ENCODE measurements around the gene TAAR1. TPM values are rescaled to one million over a fixed set of nuclear protein-coding genes. Genes with fewer than 3 reads are reported as not detected.
"Not testable (repeated sequence)": the region's sequence is repeated elsewhere in the genome, so short reads cannot be mapped to it uniquely, and the experiment has no call there.

TAAR1 gene
- total RNA-seq, 2 donors from 2014 or later, result not detected

- Mint-ChIP-seq H3K27ac (peak overlapping the region in 1 of 2 donors; percentile 31), H3K4me1 (ENCODE audit: low read depth in 2 of 2) (peaks cover 22 to 44% of the 10 kb centered on the region in 2 donors)
- not testable (repeated sequence) for H3K4me3 Mint-ChIP-seq; H3K27me3 Mint-ChIP-seq; H3K9me3 Mint-ChIP-seq; ATAC-seq; H3K36me3 Mint-ChIP-seq; DNase-seq (ENCODE audit: low spot score)
Measured at GRCh38 chr6:132679094-132679493, 20.1 kb upstream of the TAAR1 start.

- H3K36me3 Mint-ChIP-seq, result peaks cover 5% of the 10 kb centered on the region
- H3K27me3 Mint-ChIP-seq, result no peaks in the 10 kb centered on the region
- H3K4me1 Mint-ChIP-seq (ENCODE audit: low read depth in 2 of 2), result peaks cover 35 to 62% of the 10 kb centered on the region in 2 donors
- DNase-seq (ENCODE audit: low spot score), result no peak
- no peaks in the 10 kb centered on the region for H3K9me3 Mint-ChIP-seq
- peak overlapping the region; percentile 62 for H3K4me3 Mint-ChIP-seq
- ATAC-seq, result peak; percentile 64 to 78
- H3K27ac Mint-ChIP-seq, result peak overlapping the region; percentile 70 to 81
Measured at GRCh38 chr6:132675749-132676148, 16.8 kb upstream of the TAAR1 start.

GRCh38 chr6:132675002-132675401 lies 16.0 kb upstream of the TAAR1 start:
- peak overlapping the region; percentile 70 to 81 for H3K27ac Mint-ChIP-seq
- ATAC-seq (no peak), DNase-seq (ENCODE audit: low spot score) (no peak)
- H3K4me3 Mint-ChIP-seq, result peak overlapping the region; percentile 62
- peaks cover 36 to 64% of the 10 kb centered on the region in 2 donors for H3K4me1 Mint-ChIP-seq (ENCODE audit: low read depth in 2 of 2)
- H3K36me3 Mint-ChIP-seq, result peaks cover 5% of the 10 kb centered on the region
- H3K27me3 Mint-ChIP-seq, result no peaks in the 10 kb centered on the region
- no peaks in the 10 kb centered on the region for H3K9me3 Mint-ChIP-seq

- DNase-seq (ENCODE audit: low spot score), result no peak
- Mint-ChIP-seq H3K36me3 (peaks cover 5% of the 10 kb centered on the region), H3K27ac (peak overlapping the region; percentile 41 to 70), H3K4me1 (ENCODE audit: low read depth in 2 of 2) (peaks cover 41 to 55% of the 10 kb centered on the region in 2 donors), H3K27me3 (peaks cover 0 to 2% of the 10 kb centered on the region in 2 donors), H3K9me3 (no peaks in the 10 kb centered on the region), H3K4me3 (peak overlapping the region; percentile 21)
- peak; percentile 61 to 65 for ATAC-seq
Measured at GRCh38 chr6:132673376-132674094, 14.6 kb upstream of the TAAR1 start.

- DNase-seq (ENCODE audit: low spot score), result no peak
- peaks cover 33 to 40% of the 10 kb centered on the region in 2 donors for H3K4me1 Mint-ChIP-seq (ENCODE audit: low read depth in 2 of 2)
Measured at GRCh38 chr6:132671295-132671694, 12.3 kb upstream of the TAAR1 start.

GRCh38 chr6:132669690-132670291 lies 10.8 kb upstream of the TAAR1 start:
- Mint-ChIP-seq H3K4me3 (peak overlapping the region; percentile 55), H3K4me1 (ENCODE audit: low read depth in 2 of 2) (peaks cover 23 to 30% of the 10 kb centered on the region in 2 donors), H3K9me3 (no peaks in the 10 kb centered on the region), H3K27me3 (peaks cover 0 to 2% of the 10 kb centered on the region in 2 donors), H3K36me3 (no peaks in the 10 kb centered on the region), H3K27ac (peak overlapping the region; percentile 56 to 62)
- DNase-seq (ENCODE audit: low spot score), result no peak
- peak; percentile 71 for ATAC-seq

More at GRCh38 chr6:132671295-132671694, 12.3 kb upstream of the TAAR1 start:
- Mint-ChIP-seq H3K36me3 (no peaks in the 10 kb centered on the region), H3K27me3 (peaks cover 0 to 2% of the 10 kb centered on the region in 2 donors), H3K27ac (no peak overlapping the region), H3K4me3 (no peak overlapping the region), H3K9me3 (no peaks in the 10 kb centered on the region)
- no peak for ATAC-seq

GRCh38 chr6:132666118-132666517 lies 7.1 kb upstream of the TAAR1 start:
- DNase-seq (ENCODE audit: low spot score) (no peak), ATAC-seq (no peak)
- Mint-ChIP-seq H3K36me3 (no peaks in the 10 kb centered on the region), H3K27ac (no peak overlapping the region), H3K27me3 (peaks cover 0 to 2% of the 10 kb centered on the region in 2 donors), H3K4me3 (no peak overlapping the region), H3K9me3 (no peaks in the 10 kb centered on the region), H3K4me1 (ENCODE audit: low read depth in 2 of 2) (peaks cover 5 to 6% of the 10 kb centered on the region in 2 donors)

- no peak for DNase-seq (ENCODE audit: low spot score)
- Mint-ChIP-seq H3K27ac (no peak overlapping the region), H3K36me3 (no peaks in the 10 kb centered on the region), H3K4me3 (no peak overlapping the region), H3K27me3 (no peaks in the 10 kb centered on the region), H3K4me1 (ENCODE audit: low read depth in 2 of 2) (no peaks in the 10 kb centered on the region), H3K9me3 (no peaks in the 10 kb centered on the region)
- no peak for ATAC-seq
Measured at GRCh38 chr6:132664309-132665034, 5.5 kb upstream of the TAAR1 start.

GRCh38 chr6:132663661-132664060 lies 4.7 kb upstream of the TAAR1 start:
- no peaks in the 10 kb centered on the region for H3K36me3 Mint-ChIP-seq
- H3K4me1 Mint-ChIP-seq (ENCODE audit: low read depth in 2 of 2), result no peaks in the 10 kb centered on the region
- no peak overlapping the region for H3K4me3 Mint-ChIP-seq
- DNase-seq (ENCODE audit: low spot score) (no peak), ATAC-seq (no peak)
- H3K9me3 Mint-ChIP-seq, result no peaks in the 10 kb centered on the region
- no peaks in the 10 kb centered on the region for H3K27me3 Mint-ChIP-seq
- no peak overlapping the region for H3K27ac Mint-ChIP-seq

- Mint-ChIP-seq H3K27ac (no peak overlapping the region), H3K4me1 (ENCODE audit: low read depth in 2 of 2) (no peaks in the 10 kb centered on the region), H3K4me3 (no peak overlapping the region), H3K9me3 (no peaks in the 10 kb centered on the region), H3K36me3 (no peaks in the 10 kb centered on the region), H3K27me3 (no peaks in the 10 kb centered on the region)
- no peak for ATAC-seq
- DNase-seq (ENCODE audit: low spot score), result no peak
Measured at GRCh38 chr6:132661906-132662305, 2.9 kb upstream of the TAAR1 start.

GRCh38 chr6:132651062-132651461 lies 7.9 kb downstream of the TAAR1 start:
- H3K4me3 Mint-ChIP-seq, result no peak overlapping the region
- no peak overlapping the region for H3K27ac Mint-ChIP-seq
- no peaks in the 10 kb centered on the region for H3K9me3 Mint-ChIP-seq
- H3K4me1 Mint-ChIP-seq (ENCODE audit: low read depth in 2 of 2), result peaks cover 6 to 9% of the 10 kb centered on the region in 2 donors
- no peaks in the 10 kb centered on the region for H3K36me3 Mint-ChIP-seq
- peaks cover 3 to 7% of the 10 kb centered on the region in 2 donors for H3K27me3 Mint-ChIP-seq
- ATAC-seq, result no peak
- no peak for DNase-seq (ENCODE audit: low spot score)

- H3K4me3 Mint-ChIP-seq, result no peak overlapping the region
- no peak for ATAC-seq
Measured at GRCh38 chr6:132650429-132650828, 8.6 kb downstream of the TAAR1 start.

GRCh38 chr6:132648828-132649227 lies 10.2 kb downstream of the TAAR1 start:
- Mint-ChIP-seq H3K4me3 (no peak overlapping the region), H3K27me3 (no peaks in the 10 kb centered on the region), H3K27ac (no peak overlapping the region), H3K36me3 (no peaks in the 10 kb centered on the region), H3K9me3 (no peaks in the 10 kb centered on the region), H3K4me1 (ENCODE audit: low read depth in 2 of 2) (peaks cover 6 to 13% of the 10 kb centered on the region in 2 donors)
- ATAC-seq, result no peak
- DNase-seq (ENCODE audit: low spot score), result no peak

More at GRCh38 chr6:132650429-132650828, 8.6 kb downstream of the TAAR1 start:
- no peak for DNase-seq (ENCODE audit: low spot score)
- H3K4me1 Mint-ChIP-seq (ENCODE audit: low read depth in 2 of 2), result peaks cover 6 to 12% of the 10 kb centered on the region in 2 donors
- H3K27ac Mint-ChIP-seq, result no peak overlapping the region
- peaks cover 0 to 1% of the 10 kb centered on the region in 2 donors for H3K27me3 Mint-ChIP-seq
- no peaks in the 10 kb centered on the region for H3K36me3 Mint-ChIP-seq
- H3K9me3 Mint-ChIP-seq, result no peaks in the 10 kb centered on the region

- H3K36me3 Mint-ChIP-seq, result no peaks in the 10 kb centered on the region
- no peaks in the 10 kb centered on the region for H3K27me3 Mint-ChIP-seq
- H3K4me1 Mint-ChIP-seq (ENCODE audit: low read depth in 2 of 2), result peaks cover 6 to 13% of the 10 kb centered on the region in 2 donors
- DNase-seq (ENCODE audit: low spot score) (no peak), ATAC-seq (peak; percentile 77 to 81)
- no peaks in the 10 kb centered on the region for H3K9me3 Mint-ChIP-seq
- peak overlapping the region; percentile 21 to 24 for H3K27ac Mint-ChIP-seq
- peak overlapping the region; percentile 49 for H3K4me3 Mint-ChIP-seq
Measured at GRCh38 chr6:132648356-132648755, 10.6 kb downstream of the TAAR1 start.
